ENCODE measurements around the gene PGS1. TPM values are rescaled to one million over a fixed set of nuclear protein-coding genes. Genes with fewer than 3 reads are reported as not detected.
"Not testable (repeated sequence)": the region's sequence is repeated elsewhere in the genome, so short reads cannot be mapped to it uniquely, and the experiment has no call there.

The PGS1 gene
- 39.0 TPM for total RNA-seq

GRCh38 chr17:78378225-78379130 lies at the start of gene PGS1:
Gene PGS1 (plus strand): TSS chr17:78378649. CDS start chr17:78378666, 17 bp downstream.
- DNase-seq: peak; percentile 58

- no peak for DNase-seq
Measured at GRCh38 chr17:78329263-78330059, 49.0 kb upstream of the PGS1 start.

- DNase-seq: no peak
Measured at GRCh38 chr17:78330570-78331224, 47.8 kb upstream of the PGS1 start.

GRCh38 chr17:78331355-78331754 lies 47.1 kb upstream of the PGS1 start:
- not testable (repeated sequence) for DNase-seq

GRCh38 chr17:78332991-78333390 lies 45.5 kb upstream of the PGS1 start:
- DNase-seq: no peak

GRCh38 chr17:78335209-78335608 lies 43.2 kb upstream of the PGS1 start:
- DNase-seq: no peak

GRCh38 chr17:78337244-78338109 lies 41.0 kb upstream of the PGS1 start:
- DNase-seq: no peak

- no peak for DNase-seq
Measured at GRCh38 chr17:78338486-78339259, 39.8 kb upstream of the PGS1 start.

GRCh38 chr17:78340183-78340955 lies 38.1 kb upstream of the PGS1 start:
- DNase-seq: no peak

GRCh38 chr17:78341559-78342448 lies 36.6 kb upstream of the PGS1 start:
- peak; percentile 39 for DNase-seq

- DNase-seq: no peak
Measured at GRCh38 chr17:78342449-78343186, 35.8 kb upstream of the PGS1 start.

GRCh38 chr17:78343187-78343542 lies 35.3 kb upstream of the PGS1 start:
- no peak for DNase-seq

GRCh38 chr17:78343543-78344201 lies 34.8 kb upstream of the PGS1 start:
- no peak for DNase-seq

GRCh38 chr17:78344666-78345065 lies 33.8 kb upstream of the PGS1 start:
- DNase-seq: no peak

GRCh38 chr17:78345172-78345571 lies 33.3 kb upstream of the PGS1 start:
- DNase-seq: no peak

- no peak for DNase-seq
Measured at GRCh38 chr17:78345791-78346494, 32.5 kb upstream of the PGS1 start.

GRCh38 chr17:78346605-78347250 lies 31.7 kb upstream of the PGS1 start:
- DNase-seq: no peak
